HG03196 (cell line): ENCODE data around the gene SAMHD1.
"Not testable (repeated sequence)": the region's sequence is repeated elsewhere in the genome, so short reads cannot be mapped to it uniquely, and the experiment has no call there.

Experiments used
- ATAC-seq: cut with Tn5 transposase; IDR thresholded peaks from one replicate; pipeline ENCODE4 v1.9.1; 2021; ENCODE audit not compliant: unreplicated experiment

SAMHD1 gene

GRCh38 chr20:36917943-36918342, 33.6 kb downstream of the SAMHD1 start:
- ATAC-seq, result no peak

DNA sequence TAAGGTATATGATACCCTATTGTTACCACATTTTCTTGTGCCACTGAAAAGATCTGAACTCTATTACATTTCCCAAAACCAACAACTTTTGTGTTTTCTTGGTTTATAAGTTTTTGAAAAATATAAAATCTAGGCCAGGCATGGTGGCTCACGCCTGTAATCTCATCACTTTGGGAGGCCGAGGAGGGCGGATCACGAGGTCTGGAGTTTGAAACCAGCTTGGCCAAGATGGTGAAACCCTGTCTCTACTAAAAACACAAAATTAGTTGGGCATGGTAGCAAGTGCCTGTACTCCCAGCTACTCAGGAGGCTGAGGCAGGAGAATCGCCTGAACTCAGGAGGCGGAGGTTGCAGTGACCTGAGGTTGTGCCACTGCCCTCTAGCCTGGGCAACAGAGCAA, 34.3 kb downstream of the SAMHD1 start:
- no peak for ATAC-seq

DNA sequence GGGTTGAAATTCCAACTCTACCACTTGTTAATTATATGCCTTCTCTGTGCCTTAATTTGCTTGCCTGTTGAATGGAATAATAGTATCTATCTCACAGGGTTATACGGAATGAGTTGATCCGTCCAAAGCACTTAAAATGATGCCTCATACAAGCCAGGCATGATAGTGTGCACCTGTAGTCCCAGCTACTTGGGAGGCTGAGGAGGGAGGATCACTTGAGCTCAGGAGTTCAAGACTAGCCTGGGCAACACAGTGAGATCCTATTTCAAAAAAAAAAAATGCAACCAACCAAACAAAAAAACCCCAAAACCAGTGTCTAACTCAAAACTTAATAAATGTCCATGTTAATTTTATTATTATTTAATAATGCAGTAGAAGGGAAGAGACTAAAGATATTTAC, 35.3 kb downstream of the SAMHD1 start:
- no peak for ATAC-seq

- ATAC-seq, result no peak
These were observed 42.9 kb downstream of the SAMHD1 start for GRCh38 chr20:36908603-36909002.

GRCh38 chr20:36906086-36906485, 45.4 kb downstream of the SAMHD1 start:
- ATAC-seq, result not testable (repeated sequence)

DNA sequence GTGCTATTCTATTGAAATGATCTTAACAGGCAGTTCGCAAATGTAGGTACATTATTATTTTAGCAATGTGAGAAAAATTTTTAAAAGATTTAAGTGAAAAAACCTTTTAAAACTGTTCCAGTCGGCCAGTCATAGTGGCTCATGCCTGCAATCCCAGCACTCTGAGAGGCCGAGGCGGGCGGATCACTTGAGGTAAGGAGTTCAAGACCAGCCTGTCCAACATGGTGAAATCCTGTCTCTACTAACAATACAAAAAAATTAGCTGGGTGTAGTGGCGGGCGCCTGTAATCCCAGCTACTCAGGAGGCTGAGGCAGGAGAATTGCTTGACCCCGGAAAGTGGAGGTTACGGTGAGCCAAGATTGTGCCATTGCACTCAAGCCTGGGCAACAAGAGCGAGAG, 45.9 kb downstream of the SAMHD1 start:
- ATAC-seq, result not testable (repeated sequence)

- no peak for ATAC-seq
These were observed 46.8 kb downstream of the SAMHD1 start for GRCh38 chr20:36904690-36905089.

- ATAC-seq, result no peak
These were observed 56.5 kb downstream of the SAMHD1 start for GRCh38 chr20:36895036-36895435.

DNA sequence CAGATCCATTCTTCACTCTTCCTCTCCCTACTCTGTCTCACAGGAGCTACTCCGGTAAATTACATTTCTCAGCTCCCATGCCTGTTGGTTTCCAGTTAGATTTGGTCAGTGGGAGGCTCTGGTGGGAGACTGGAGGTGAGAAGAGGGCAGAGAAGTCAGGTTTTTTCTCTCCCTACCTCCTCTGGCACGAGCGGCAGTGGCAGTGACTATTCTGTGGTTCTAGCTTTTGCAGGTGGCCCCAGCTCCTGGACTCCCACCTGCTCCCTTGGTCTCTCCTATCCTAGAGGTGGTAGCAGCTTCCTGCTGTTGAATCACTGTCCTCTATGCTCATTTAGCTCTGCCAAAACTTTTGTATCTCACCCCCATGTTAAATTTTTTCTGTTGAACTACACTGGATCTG, 57.7 kb downstream of the SAMHD1 start:
- ATAC-seq, result no peak

- no peak for ATAC-seq
These were observed 60.3 kb downstream of the SAMHD1 start for GRCh38 chr20:36891211-36891610.

DNA sequence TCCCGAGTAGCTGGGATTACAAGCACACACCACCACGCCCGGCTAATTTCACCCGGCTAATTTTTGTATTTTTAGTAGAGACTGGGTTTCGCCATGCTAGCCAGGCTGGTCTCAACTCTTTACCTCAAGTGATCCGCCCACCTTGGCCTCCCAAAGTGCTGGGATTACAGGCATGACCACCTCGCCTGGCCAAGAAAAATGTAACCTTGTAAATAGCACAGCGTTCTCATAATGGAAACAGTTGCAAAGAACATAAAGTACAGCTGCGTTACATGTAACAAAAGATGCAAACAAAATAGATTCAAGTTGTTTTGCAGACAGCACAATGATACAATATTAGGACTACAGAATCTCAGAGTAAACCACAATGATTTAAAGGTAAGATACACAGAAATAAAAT, 60.9 kb downstream of the SAMHD1 start:
- no peak for ATAC-seq

DNA sequence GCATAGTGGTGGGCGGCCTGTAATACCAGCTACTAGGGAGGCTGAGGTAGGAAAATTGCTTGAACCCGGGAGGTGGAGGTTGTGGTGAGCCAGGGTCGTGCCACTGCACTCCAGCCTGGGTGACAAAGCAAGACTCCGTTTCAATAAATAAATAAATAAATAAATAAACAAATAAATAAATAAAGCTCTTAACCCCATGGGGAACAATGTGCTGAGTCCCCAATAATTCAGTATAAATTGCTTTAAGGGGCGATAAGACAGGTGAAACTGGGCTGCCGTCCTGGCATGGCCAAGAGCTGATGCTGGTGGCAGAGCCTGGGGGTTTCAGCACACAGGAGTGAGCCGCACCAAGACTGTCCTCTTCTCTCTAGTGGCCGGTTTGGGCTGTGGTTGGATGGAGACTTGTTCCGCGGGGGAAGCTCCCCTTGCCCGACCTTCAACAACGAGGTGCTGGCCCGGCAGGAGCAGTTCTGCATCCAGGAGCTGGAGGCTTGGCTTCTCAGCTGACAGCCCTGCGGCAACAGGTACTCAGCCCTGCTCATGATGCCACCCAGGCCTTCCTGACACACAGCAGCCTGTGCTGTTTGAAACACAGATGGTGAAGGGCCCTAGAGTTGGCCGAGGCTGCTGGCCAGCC, 62.5 kb downstream of the SAMHD1 start:
- ATAC-seq, result no peak

GRCh38 chr20:36887752-36888090, 63.8 kb downstream of the SAMHD1 start:
- no peak for ATAC-seq

DNA sequence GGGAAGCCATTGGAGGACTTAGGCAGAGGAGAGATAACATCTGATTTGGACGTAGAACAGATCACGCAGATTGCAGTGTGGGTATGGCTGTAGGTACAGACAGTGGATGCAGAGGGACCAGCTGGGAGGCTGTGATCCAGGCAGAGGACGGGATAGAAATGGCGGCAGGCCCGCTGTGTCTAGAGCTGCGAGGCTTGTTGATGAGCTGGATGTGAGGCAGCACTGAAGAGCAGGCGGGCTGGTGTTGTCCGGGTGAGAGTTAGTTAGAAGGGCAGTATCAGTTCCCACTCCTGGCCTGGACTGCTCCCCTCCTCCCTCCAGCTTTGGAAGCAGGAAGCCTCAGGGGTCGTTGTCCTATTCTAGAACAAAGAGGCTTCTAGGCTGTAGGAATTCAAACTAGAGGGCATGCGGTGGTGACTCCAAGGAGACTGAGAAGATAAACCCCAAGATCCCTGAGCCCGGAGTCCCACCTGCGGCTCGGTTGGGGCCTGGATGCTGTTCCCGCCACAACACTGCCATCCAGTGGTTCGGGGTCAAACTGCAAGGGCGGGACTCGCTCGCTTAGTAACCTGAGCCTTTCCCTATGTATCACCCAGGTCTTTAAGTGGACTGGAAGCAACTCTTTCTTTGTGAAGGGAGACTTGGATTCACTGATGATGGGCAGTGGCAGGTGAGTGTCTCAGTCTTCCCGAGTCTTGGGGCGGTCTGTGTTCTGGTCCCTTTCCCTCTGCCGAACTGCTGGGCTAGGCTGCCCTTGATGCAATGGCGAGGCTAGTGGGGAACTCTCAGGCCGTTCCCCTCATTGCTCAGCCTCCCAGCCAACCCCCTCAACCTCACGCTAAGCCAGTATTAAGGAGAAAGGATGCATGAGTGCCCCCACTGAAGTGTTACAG, 64.4 kb downstream of the SAMHD1 start:
- no peak for ATAC-seq

DNA sequence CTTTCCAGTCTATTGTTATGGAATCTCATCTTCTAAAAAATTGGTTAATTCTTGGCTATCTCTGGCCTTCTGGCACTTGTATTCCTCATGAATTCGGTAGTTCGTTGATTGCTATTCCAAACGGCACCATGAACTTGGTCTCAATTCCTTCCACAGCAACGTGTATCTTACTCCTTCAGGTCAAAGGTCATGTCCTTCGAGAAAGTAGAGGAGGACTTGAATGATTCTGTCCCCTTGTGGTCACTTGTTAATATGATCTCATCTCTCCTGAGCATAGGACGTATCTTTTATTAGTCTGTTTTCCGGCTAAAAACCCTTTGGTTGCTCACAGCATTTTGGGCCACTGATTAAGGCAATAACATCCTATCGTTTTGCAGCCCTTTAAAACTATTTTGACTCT, 66.2 kb downstream of the SAMHD1 start:
- no peak for ATAC-seq

DNA sequence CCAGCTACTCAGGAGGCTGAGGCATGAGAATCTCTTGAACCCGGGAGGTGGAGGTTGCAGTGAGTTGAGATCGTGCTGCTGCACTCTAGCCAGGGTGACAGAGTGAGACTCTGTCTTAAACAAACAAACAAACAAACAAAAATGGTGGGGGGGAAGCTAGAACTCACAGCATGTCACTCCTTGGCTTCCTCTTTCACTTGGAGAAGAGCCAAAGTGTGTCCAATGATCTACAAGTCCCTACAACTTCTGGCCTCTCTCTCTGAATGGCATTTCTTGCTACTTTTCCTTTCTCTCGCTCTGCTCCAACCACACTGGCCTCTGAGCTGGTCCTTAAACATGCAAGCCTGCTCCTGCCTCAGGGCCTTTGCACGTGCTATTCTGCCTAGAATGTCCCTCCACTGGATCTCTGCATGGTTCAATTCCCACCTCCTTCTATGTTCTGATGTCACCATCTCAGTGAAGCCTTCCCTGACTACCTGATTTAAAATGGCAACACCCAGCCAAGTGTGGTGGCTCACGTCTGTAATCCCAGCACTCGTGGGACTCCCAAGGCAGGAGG, 67.5 kb downstream of the SAMHD1 start:
- no peak for ATAC-seq

GRCh38 chr20:36881888-36882287, 69.6 kb downstream of the SAMHD1 start:
- ATAC-seq, result no peak

GRCh38 chr20:36881331-36881730, 70.2 kb downstream of the SAMHD1 start:
- ATAC-seq, result no peak

DNA sequence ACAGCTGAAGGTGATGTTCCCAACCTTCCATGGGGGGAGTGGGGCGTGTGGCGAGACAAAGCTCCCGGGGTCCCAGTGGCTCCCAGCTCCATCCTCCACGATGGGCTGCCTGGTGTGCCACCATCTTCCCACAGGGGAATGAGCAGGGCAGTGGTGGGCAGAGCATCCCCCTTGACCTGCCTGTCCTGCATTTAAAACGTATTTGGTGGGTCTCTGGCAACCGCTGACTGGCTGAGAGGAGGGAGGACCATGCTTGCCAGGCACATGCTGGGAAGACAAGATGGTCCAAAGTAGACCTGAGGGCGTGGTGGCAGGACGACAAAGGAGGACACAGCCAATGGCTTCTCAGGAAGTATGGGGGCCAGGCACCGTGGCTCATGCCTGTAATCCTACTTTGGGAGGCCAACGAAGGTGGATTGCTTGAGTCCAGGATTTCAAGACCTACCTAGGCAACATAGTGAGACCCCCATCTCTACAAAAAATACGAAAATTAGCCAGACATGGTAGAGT, 70.7 kb downstream of the SAMHD1 start:
- ATAC-seq, result no peak

GRCh38 chr20:36878941-36879340, 72.6 kb downstream of the SAMHD1 start:
- no peak for ATAC-seq

DNA sequence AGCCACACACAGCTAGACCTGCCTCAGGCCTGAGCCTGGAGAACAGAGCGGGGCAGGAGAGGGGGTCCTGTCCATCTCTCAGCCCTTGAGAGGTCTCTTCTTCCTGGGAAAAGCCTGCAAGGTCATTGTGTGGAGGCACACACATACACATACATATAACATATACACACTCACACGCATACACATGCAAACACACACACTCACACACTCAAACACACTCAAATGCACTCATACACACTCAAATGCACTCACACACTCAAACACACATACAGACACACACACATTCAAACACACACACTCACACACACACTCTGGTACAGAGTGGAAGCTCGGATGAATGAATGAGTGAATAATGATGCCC, 75.1 kb downstream of the SAMHD1 start:
- ATAC-seq, result no peak
